Activated CD4-positive, alpha-beta T cell treated with anti-CD3 and anti-CD28 coated beads for 36 hours (primary cell): Measurements from ENCODE around the gene ARX. TPM values are rescaled to one million over a fixed set of nuclear protein-coding genes. Genes with fewer than 3 reads are reported as not detected.
A peak's percentile ranks its signal among the peaks of the same experiment; 100 is the strongest.

ENCODE experiments used
- ATAC-seq: fragments of 200-7000 bp; cut with Tn5 transposase; one replicate; pipeline ENCODE4 v1.10.0; 2021; ENCODE audit warnings: mild to moderate bottlenecking, moderate library complexity
- CTCF ChIA-PET: fragments of 350-600 bp; sonication (Branson Sonifier 250); formaldehyde crosslinking; loops from one replicate; lab custom pipeline; 2021; ENCODE audit warnings: antibody characterized with exemption; lab: Charles Lee
- POLR2A ChIA-PET: fragments of 350-600 bp; sonication (Branson Sonifier 250); formaldehyde crosslinking; loops from one replicate; lab custom pipeline; 2021; ENCODE audit warnings: antibody characterized with exemption, inconsistent platforms; lab: Charles Lee
- DNase-seq: peaks from one replicate; pipeline ENCODE4 v3.0.0-alpha.2; 2020
- H3K27ac Mint-ChIP-seq: one replicate; pipeline ENCODE4 v1.8.0; 2021; ENCODE audit warnings: mixed read lengths
- H3K27me3 Mint-ChIP-seq: one replicate; pipeline ENCODE4 v1.8.0; 2021; ENCODE audit warnings: mixed read lengths
- H3K36me3 Mint-ChIP-seq: one replicate; pipeline ENCODE4 v1.8.0; 2021; ENCODE audit warnings: low read depth, mixed read lengths
- H3K4me1 Mint-ChIP-seq: one replicate; pipeline ENCODE4 v1.8.0; 2021; ENCODE audit warnings: mixed read lengths
- H3K4me3 Mint-ChIP-seq: one replicate; pipeline ENCODE4 v1.8.0; 2021; ENCODE audit warnings: mild to moderate bottlenecking, moderate library complexity, mixed read lengths
- H3K9me3 Mint-ChIP-seq: one replicate; pipeline ENCODE4 v1.8.0; 2021; ENCODE audit warnings: low read depth, mixed read lengths
- intact Hi-C, 2 experiments: fragments of 100-400 bp; cut with DNase I in 1 of 2; cut with micrococcal nuclease in 1 of 2; formaldehyde crosslinking; loops; one replicate each; pipeline versions ENCODE4 v1.14.2 to v1.15.1; 2022 to 2024; cut with DNase I, micrococcal nuclease
- total RNA-seq, 2 experiments: library from RNA; stranded (reverse); gene quantifications; one replicate each; pipeline ENCODE4 v1.2.3, GENCODE V29; 2021

ARX gene
- total RNA-seq, 2 experiments from 2014 or later = not detected

DNA sequence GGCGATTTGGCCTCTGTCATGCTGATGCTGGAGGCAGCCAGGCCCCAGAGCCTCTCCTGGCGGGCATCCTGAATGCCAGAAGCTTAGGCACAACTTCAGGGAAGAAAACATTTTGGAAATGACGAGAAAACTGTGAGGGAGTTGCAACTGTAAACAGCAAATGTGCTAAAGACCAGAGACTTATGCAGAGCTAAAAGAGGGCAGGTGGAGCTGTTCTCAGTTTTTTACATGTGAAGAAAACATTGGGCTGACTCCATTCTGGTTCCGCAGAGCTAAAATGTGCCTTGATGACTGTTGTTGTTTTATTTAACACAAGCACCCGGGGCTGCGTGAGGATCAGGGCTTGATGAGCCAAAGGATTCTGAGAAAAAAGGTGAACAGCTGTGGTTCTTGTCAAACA, 10.8 kb upstream of the ARX start:
- no peak overlapping the region for H3K4me3 Mint-ChIP-seq

GRCh38 chrX:25025615-25026014, 9.8 kb upstream of the ARX start:
- ChIA-PET CTCF (interaction anchor here (1.0 kb wide), 1 partner anchor 14 kb away, joined by 3 read pairs; no protein-coding TSS in a partner anchor), POLR2A (no interaction called here)
- DNase-seq (no peak), ATAC-seq (no peak)
- H3K27me3 Mint-ChIP-seq = peaks cover 25% of the 10 kb centered on the region
- no peak overlapping the region for H3K27ac Mint-ChIP-seq
- no peaks in the 10 kb centered on the region for H3K9me3 Mint-ChIP-seq
- H3K4me1 Mint-ChIP-seq = peaks cover 14% of the 10 kb centered on the region
- H3K36me3 Mint-ChIP-seq = no peaks in the 10 kb centered on the region
- no peak overlapping the region for H3K4me3 Mint-ChIP-seq
- intact Hi-C loops = no loop called here

More for the DNA sequence above, 10.8 kb upstream of the ARX start:
- DNase-seq = no peak
- ATAC-seq = no peak
- ChIA-PET CTCF (no interaction called here), POLR2A (no interaction called here)
- peaks cover 18% of the 10 kb centered on the region for H3K27me3 Mint-ChIP-seq
- no peak overlapping the region for H3K27ac Mint-ChIP-seq
- H3K36me3 Mint-ChIP-seq = no peaks in the 10 kb centered on the region
- intact Hi-C loops = no loop called here
- peaks cover 8% of the 10 kb centered on the region for H3K4me1 Mint-ChIP-seq
- no peaks in the 10 kb centered on the region for H3K9me3 Mint-ChIP-seq

GRCh38 chrX:25023908-25024307, 8.1 kb upstream of the ARX start:
- Mint-ChIP-seq H3K36me3 (no peaks in the 10 kb centered on the region), H3K27me3 (peaks cover 31% of the 10 kb centered on the region), H3K9me3 (no peaks in the 10 kb centered on the region), H3K4me3 (no peak overlapping the region), H3K27ac (no peak overlapping the region), H3K4me1 (peaks cover 16% of the 10 kb centered on the region)
- ChIA-PET CTCF (no interaction called here), POLR2A (no interaction called here)
- DNase-seq (no peak), ATAC-seq (no peak)
- intact Hi-C loops = loop anchor here (2.0 to 5.0 kb wide), 4 partner anchors 121 to 652 kb away; no protein-coding TSS in a partner anchor

- H3K27ac Mint-ChIP-seq = no peak overlapping the region
- H3K36me3 Mint-ChIP-seq = no peaks in the 10 kb centered on the region
- peaks cover 17% of the 10 kb centered on the region for H3K4me1 Mint-ChIP-seq
- H3K9me3 Mint-ChIP-seq = no peaks in the 10 kb centered on the region
- no peak overlapping the region for H3K4me3 Mint-ChIP-seq
- H3K27me3 Mint-ChIP-seq = peaks cover 34% of the 10 kb centered on the region
- ChIA-PET CTCF (interaction anchor here (0.6 to 1.7 kb wide), 5 partner anchors 10 to 142 kb away, joined by 3 to 9 read pairs (median 4); no protein-coding TSS in a partner anchor), POLR2A (interaction anchor here (0.6 kb wide), 1 partner anchor 12 kb away, joined by 6 read pairs; no protein-coding TSS in a partner anchor)
- DNase-seq (no peak), ATAC-seq (no peak)
- intact Hi-C loops = loop anchor here (2.0 to 5.0 kb wide), 4 partner anchors 122 to 650 kb away; no protein-coding TSS in a partner anchor
These were observed 6.9 kb upstream of the ARX start for GRCh38 chrX:25022499-25023325.

DNA sequence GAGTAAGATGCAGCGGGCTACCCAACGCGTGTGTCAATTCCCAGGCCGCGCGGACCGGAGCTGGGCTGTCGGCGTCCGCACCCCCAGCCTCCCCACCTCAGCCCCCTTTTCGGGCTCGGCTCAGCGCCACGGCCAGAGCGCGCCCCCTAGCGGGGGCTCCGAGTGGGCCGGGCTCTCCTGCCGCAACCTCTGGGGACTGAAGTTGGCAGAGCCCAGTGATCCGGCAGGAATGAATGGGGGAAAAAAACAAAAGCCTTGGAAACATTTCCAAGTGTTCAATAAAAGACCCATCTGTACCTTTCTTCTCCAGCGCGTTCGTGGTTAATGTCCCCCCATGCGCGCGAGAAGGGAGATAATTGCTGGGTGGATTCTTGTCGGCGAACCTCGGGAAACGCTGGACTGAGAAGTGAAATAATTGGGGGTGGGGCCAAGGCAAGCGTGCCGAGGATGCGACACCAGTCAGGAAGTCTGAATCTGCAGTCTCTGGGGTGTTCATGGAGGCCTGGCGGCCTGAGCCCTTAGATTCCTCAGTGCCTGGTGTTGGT, 5.2 kb upstream of the ARX start:
- ChIA-PET CTCF (interaction anchor here (0.6 to 1.7 kb wide), 5 partner anchors 47 to 752 kb away, joined by 3 to 9 read pairs (median 3); no protein-coding TSS in a partner anchor), POLR2A (no interaction called here)
- Mint-ChIP-seq H3K27ac (no peak overlapping the region), H3K9me3 (no peaks in the 10 kb centered on the region), H3K27me3 (peaks cover 50% of the 10 kb centered on the region), H3K4me3 (no peak overlapping the region), H3K4me1 (peaks cover 20% of the 10 kb centered on the region), H3K36me3 (no peaks in the 10 kb centered on the region)
- DNase-seq (peak; percentile 60), ATAC-seq (peak; percentile 60)
- intact Hi-C loops = loop anchor here (5.0 kb wide), 3 partner anchors 184 to 649 kb away; no protein-coding TSS in a partner anchor

- no peaks in the 10 kb centered on the region for H3K36me3 Mint-ChIP-seq
- H3K27me3 Mint-ChIP-seq = peaks cover 51% of the 10 kb centered on the region
- ChIA-PET CTCF (interaction anchor here (0.6 kb wide), 1 partner anchor 121 kb away, joined by 3 read pairs; no protein-coding TSS in a partner anchor), POLR2A (no interaction called here)
- DNase-seq (no peak), ATAC-seq (no peak)
- intact Hi-C loops = loop anchor here (5.0 kb wide), 3 partner anchors 183 to 648 kb away; no protein-coding TSS in a partner anchor
- no peak overlapping the region for H3K27ac Mint-ChIP-seq
- H3K9me3 Mint-ChIP-seq = no peaks in the 10 kb centered on the region
- peaks cover 22% of the 10 kb centered on the region for H3K4me1 Mint-ChIP-seq
- H3K4me3 Mint-ChIP-seq = no peak overlapping the region
These were observed 4.7 kb upstream of the ARX start for GRCh38 chrX:25020391-25020904.

DNA sequence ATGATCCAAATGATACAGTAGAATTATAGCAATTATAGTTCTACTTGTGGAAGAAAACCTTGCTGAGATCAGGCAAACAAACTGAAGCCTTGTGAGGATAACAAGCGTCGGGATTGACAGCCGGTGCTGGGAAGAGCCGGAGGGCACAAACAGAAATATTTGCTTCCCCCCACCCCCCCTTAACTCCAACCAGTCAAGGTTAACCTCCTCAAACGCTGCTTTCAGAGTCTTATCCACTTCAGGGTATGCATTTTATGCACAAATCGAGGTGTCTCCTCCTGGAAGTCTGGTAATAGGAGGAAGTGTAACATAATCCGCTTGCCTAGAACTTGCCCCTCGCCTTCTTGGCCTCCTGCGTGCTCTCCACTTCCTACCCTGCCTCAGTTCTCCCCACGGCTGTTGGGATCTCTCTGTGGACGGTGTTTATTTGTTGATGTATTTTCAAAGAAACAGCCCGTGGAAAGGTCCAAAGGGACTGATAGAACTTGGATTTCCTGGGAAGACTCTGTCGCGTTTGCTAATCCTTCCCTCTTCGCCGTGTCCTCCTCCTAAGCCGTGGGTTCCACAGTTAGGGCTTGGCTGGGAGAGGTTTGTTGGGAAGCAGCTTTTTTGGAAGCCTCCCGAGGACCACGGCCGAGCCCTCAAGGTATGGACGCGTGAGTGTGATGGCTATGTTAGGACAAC, 4.1 kb upstream of the ARX start:
- no peaks in the 10 kb centered on the region for H3K36me3 Mint-ChIP-seq
- H3K9me3 Mint-ChIP-seq = no peaks in the 10 kb centered on the region
- POLR2A ChIA-PET = no interaction called here
- no peak overlapping the region for H3K27ac Mint-ChIP-seq
- ATAC-seq (no peak), DNase-seq (no peak)
- H3K4me1 Mint-ChIP-seq = peaks cover 24% of the 10 kb centered on the region
- intact Hi-C loops = loop anchor here (5.0 to 10.0 kb wide), 5 partner anchors 183 to 648 kb away; partner anchors contain the start of gene PCYT1B (in 1 of the 2)
- no peak overlapping the region for H3K4me3 Mint-ChIP-seq
- H3K27me3 Mint-ChIP-seq = peaks cover 56% of the 10 kb centered on the region
- CTCF ChIA-PET = interaction anchor here (0.6 kb wide), 1 partner anchor 122 kb away, joined by 3 read pairs; no protein-coding TSS in a partner anchor

GRCh38 chrX:25018682-25019081, 2.9 kb upstream of the ARX start:
- intact Hi-C loops = loop anchor here in 1 of 2 experiments (10.0 kb wide), 2 partner anchors 374 to 624 kb away; partner anchors contain the start of gene PCYT1B
- ChIA-PET POLR2A (no interaction called here), CTCF (interaction anchor here (0.7 kb wide), 1 partner anchor 231 kb away, joined by 3 read pairs; no protein-coding TSS in a partner anchor)
- peaks cover 26% of the 10 kb centered on the region for H3K4me1 Mint-ChIP-seq
- no peak overlapping the region for H3K4me3 Mint-ChIP-seq
- H3K27ac Mint-ChIP-seq = no peak overlapping the region
- no peaks in the 10 kb centered on the region for H3K9me3 Mint-ChIP-seq
- DNase-seq (no peak), ATAC-seq (no peak)
- H3K36me3 Mint-ChIP-seq = no peaks in the 10 kb centered on the region
- peaks cover 58% of the 10 kb centered on the region for H3K27me3 Mint-ChIP-seq

DNA sequence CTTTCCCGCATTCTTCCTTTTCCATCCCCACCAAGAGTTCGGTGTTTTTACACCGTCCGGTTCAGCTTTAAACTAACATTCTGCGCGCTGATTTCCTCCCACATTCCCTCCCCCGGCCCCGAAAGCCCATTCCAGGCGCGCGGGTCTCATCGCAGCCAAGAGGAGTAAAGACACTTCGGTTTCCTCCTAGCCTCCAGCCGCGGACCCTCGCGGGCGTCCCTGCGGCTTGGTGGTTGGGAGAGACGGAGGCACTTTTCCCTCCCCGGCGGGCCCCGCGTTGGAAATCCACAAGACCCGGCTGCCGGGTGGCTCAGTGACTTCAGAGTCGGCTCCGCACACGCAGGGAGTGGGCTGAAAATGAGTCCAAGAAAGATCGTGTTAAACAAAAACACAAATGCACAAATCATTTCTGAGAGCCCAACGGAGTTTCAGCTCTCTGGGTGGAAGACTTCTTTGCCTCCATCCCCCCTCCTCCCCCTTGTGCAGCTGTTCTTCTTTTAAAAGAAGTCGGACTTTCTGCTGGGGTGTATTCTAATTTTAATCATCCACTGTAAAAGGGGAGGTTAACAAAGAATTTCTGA, 2.0 kb upstream of the ARX start:
- DNase-seq (no peak), ATAC-seq (no peak)
- intact Hi-C loops = loop anchor here in 1 of 2 experiments (10.0 kb wide), 2 partner anchors 373 to 623 kb away; partner anchors contain the start of gene PCYT1B
- Mint-ChIP-seq H3K9me3 (no peaks in the 10 kb centered on the region), H3K4me3 (no peak overlapping the region), H3K27me3 (peaks cover 53% of the 10 kb centered on the region), H3K4me1 (peaks cover 24% of the 10 kb centered on the region), H3K36me3 (no peaks in the 10 kb centered on the region), H3K27ac (no peak overlapping the region)
- POLR2A ChIA-PET = no interaction called here
- CTCF ChIA-PET = no interaction called here

GRCh38 chrX:25016938-25017598, 1.3 kb upstream of the ARX start:
- Mint-ChIP-seq H3K27me3 (peaks cover 54% of the 10 kb centered on the region), H3K27ac (no peak overlapping the region), H3K4me3 (no peak overlapping the region), H3K9me3 (no peaks in the 10 kb centered on the region), H3K36me3 (no peaks in the 10 kb centered on the region), H3K4me1 (peaks cover 22% of the 10 kb centered on the region)
- DNase-seq = no peak
- ChIA-PET POLR2A (no interaction called here), CTCF (no interaction called here)
- no peak for ATAC-seq
- intact Hi-C loops = loop anchor here in 1 of 2 experiments (10.0 kb wide), 2 partner anchors 372 to 622 kb away; partner anchors contain the start of gene PCYT1B
